Heart left ventricle (tissue), 13 donors: ENCODE data around the gene SETD7.

Experiments
- CTCF ChIP-seq, 12 donors: fragments of 200-600 bp; sonication (generic) in 4 of 12; IDR thresholded peaks; one replicate each; pipeline versions ENCODE4 v1.5.0 to v1.8.0; 2018 to 2022; ENCODE audit warnings: antibody characterized with exemption in 12 of 12, mild to moderate bottlenecking in 5 of 12
- POLR2A ChIP-seq, 2 donors: fragments of 450-650 bp; IDR thresholded peaks; one replicate each; pipeline ENCODE4 v1.6.1; 2017; ENCODE audit warnings: antibody characterized with exemption in 2 of 2, mild to moderate bottlenecking in 2 of 2, moderate library complexity in 2 of 2
- donor health status: ischemic (EF 13 %, LVEDD 7.1; RV severe dilation, severe dysfunction).
- donor health status: DM: no; HTN: yes; CAD: no.
- donor health status: DM: no; HTN: no; CAD: no.
- donor health status: ischemic (EF 25% LVEDD 6.9; RV normal size, moderate dysfunction).
- donor health status: ischemic (EF 25% LVEDD 5.7; RV mildly dilated, moderate dysfunction).
- donor health status: ischemic (EF 35%, LVEDD 5.7; RV mildly dilated, moderate dysfunction).
- donor health status: nonischemic (EF 11% LVEDD 7.7; RV severe dilation, severe dysfunction).
- donor health status: DM: yes; HTN: yes; CAD: no.
- donor health status: PGD.
- donor health status: ischemic (EF 29% LVEDD 5.4; RV normal size, mild dysfunction).
- donor health status: nonischemic (EF 23%, LVEDD 6.1; RV moderate dilation, normal function).

- TF ChIP-seq POLR2A (IDR thresholded peaks at IDR 0.05) (no peak), CTCF (IDR thresholded peaks at IDR 0.05) (no peak)
Measured at GRCh38 chr4:139481465-139481864, 74.6 kb downstream of the SETD7 start.
